ENCODE results near the gene ABR. TPM values are rescaled to one million over a fixed set of nuclear protein-coding genes. Genes with fewer than 3 reads are reported as not detected.

The ABR gene
- polyA plus RNA-seq, 1 donor from 2014 or later: 34.5 TPM

- no peaks in the 10 kb centered on the region for H3K79me2 ChIP-seq (replicated peaks; ENCODE audit: insufficient read depth, low read length)
- H2AFZ ChIP-seq (ENCODE audit: low read depth, low read length): no peak overlapping the region
- H3K4me3 ChIP-seq (ENCODE audit: low read length): no peak overlapping the region
- no peaks in the 10 kb centered on the region for H3K9me3 ChIP-seq (ENCODE audit: low read length)
- no peaks in the 10 kb centered on the region for H3K27me3 ChIP-seq (ENCODE audit: insufficient read depth, low read depth, low read length)
- H3F3A ChIP-seq (ENCODE audit: insufficient read depth, low read length, poor library complexity, severe bottlenecking): no peaks in the 10 kb centered on the region
- H3K36me3 ChIP-seq (ENCODE audit: insufficient read depth, low read length): peaks cover 5% of the 10 kb centered on the region
- TF ChIP-seq, protein P1, sequence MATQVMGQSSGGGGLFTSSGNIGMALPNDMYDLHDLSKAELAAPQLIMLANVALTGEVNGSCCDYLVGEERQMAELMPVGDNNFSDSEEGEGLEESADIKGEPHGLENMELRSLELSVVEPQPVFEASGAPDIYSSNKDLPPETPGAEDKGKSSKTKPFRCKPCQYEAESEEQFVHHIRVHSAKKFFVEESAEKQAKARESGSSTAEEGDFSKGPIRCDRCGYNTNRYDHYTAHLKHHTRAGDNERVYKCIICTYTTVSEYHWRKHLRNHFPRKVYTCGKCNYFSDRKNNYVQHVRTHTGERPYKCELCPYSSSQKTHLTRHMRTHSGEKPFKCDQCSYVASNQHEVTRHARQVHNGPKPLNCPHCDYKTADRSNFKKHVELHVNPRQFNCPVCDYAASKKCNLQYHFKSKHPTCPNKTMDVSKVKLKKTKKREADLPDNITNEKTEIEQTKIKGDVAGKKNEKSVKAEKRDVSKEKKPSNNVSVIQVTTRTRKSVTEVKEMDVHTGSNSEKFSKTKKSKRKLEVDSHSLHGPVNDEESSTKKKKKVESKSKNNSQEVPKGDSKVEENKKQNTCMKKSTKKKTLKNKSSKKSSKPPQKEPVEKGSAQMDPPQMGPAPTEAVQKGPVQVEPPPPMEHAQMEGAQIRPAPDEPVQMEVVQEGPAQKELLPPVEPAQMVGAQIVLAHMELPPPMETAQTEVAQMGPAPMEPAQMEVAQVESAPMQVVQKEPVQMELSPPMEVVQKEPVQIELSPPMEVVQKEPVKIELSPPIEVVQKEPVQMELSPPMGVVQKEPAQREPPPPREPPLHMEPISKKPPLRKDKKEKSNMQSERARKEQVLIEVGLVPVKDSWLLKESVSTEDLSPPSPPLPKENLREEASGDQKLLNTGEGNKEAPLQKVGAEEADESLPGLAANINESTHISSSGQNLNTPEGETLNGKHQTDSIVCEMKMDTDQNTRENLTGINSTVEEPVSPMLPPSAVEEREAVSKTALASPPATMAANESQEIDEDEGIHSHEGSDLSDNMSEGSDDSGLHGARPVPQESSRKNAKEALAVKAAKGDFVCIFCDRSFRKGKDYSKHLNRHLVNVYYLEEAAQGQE (IDR thresholded peaks at IDR 0.05; ENCODE audit: borderline replicate concordance): no peak
- no peak for TF ChIP-seq TAF1 (IDR thresholded peaks at IDR 0.05; ENCODE audit: low read depth)
- no peak for TF ChIP-seq MXI1 (conservative IDR thresholded peaks at IDR 0.05; ENCODE audit: poor library complexity, severe bottlenecking)
- TF ChIP-seq EZH2 (IDR thresholded peaks at IDR 0.05; ENCODE audit: borderline replicate concordance, insufficient read depth, low read length, poor library complexity, severe bottlenecking): no peak
- no peak for TF ChIP-seq RAD21 (conservative IDR thresholded peaks at IDR 0.05)
- no peak for TF ChIP-seq EP300 (conservative IDR thresholded peaks at IDR 0.05; ENCODE audit: poor library complexity, severe bottlenecking)
- no peak for TF ChIP-seq POLR2AphosphoS5 (IDR thresholded peaks at IDR 0.05)
- no peak for TF ChIP-seq CTCF (IDR thresholded peaks at IDR 0.05; ENCODE audit: poor library complexity, severe bottlenecking)
- TF ChIP-seq SMC3 (conservative IDR thresholded peaks at IDR 0.05; ENCODE audit: poor library complexity): no peak
- no peaks in the 10 kb centered on the region for H3K9me2 ChIP-seq (ENCODE audit: insufficient read depth, low read length)
- H3K4me2 ChIP-seq (ENCODE audit: low read length): no peak overlapping the region
- no peak overlapping the region for H3K27ac ChIP-seq (ENCODE audit: low read length)
- no peaks in the 10 kb centered on the region for H4K20me1 ChIP-seq (ENCODE audit: insufficient read depth)
- no peak overlapping the region for H3K9ac ChIP-seq (ENCODE audit: low read length)
These were observed 138.0 kb downstream of the ABR start for GRCh38 chr17:1041746-1042145.

DNA sequence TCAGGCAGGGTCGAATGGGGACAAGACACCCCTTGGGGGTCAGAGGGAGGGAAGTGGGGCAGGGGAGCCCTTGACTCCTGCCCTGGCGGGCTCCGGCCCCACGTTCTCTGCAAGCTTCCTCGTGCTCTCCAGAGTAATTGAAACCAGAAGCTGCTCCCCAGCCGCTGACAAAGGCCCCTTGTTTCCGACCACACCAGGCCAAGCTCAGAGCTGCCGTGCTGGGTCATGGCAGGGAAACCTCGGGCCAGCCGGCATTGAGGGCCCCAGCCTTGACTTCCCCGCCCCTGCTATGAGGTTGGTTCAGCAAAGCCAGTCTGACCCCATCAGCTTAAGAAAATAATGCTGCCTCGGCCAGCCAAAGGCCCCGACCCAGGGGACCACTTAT is 139.6 kb downstream of the ABR start:
- Histone ChIP-seq H3K36me3 (ENCODE audit: insufficient read depth, low read length) (peaks cover 5% of the 10 kb centered on the region), H3F3A (ENCODE audit: insufficient read depth, low read length, poor library complexity, severe bottlenecking) (no peaks in the 10 kb centered on the region), H3K27ac (ENCODE audit: low read length) (no peak overlapping the region), H3K79me2 (replicated peaks; ENCODE audit: insufficient read depth, low read length) (no peaks in the 10 kb centered on the region), H3K4me2 (ENCODE audit: low read length) (no peak overlapping the region), H4K20me1 (ENCODE audit: insufficient read depth) (no peaks in the 10 kb centered on the region), H3K4me3 (ENCODE audit: low read length) (no peak overlapping the region), H2AFZ (ENCODE audit: low read depth, low read length) (no peak overlapping the region), H3K9me3 (ENCODE audit: low read length) (no peaks in the 10 kb centered on the region), H3K27me3 (ENCODE audit: insufficient read depth, low read depth, low read length) (no peaks in the 10 kb centered on the region), H3K9ac (ENCODE audit: low read length) (no peak overlapping the region), H3K9me2 (ENCODE audit: insufficient read depth, low read length) (no peaks in the 10 kb centered on the region)
- TF ChIP-seq CTCF (IDR thresholded peaks at IDR 0.05; ENCODE audit: poor library complexity, severe bottlenecking) (no peak), SMC3 (conservative IDR thresholded peaks at IDR 0.05; ENCODE audit: poor library complexity) (no peak), MXI1 (conservative IDR thresholded peaks at IDR 0.05; ENCODE audit: poor library complexity, severe bottlenecking) (no peak), TAF1 (IDR thresholded peaks at IDR 0.05; ENCODE audit: low read depth) (no peak), POLR2AphosphoS5 (IDR thresholded peaks at IDR 0.05) (no peak), RAD21 (conservative IDR thresholded peaks at IDR 0.05) (no peak), EZH2 (IDR thresholded peaks at IDR 0.05; ENCODE audit: borderline replicate concordance, insufficient read depth, low read length, poor library complexity, severe bottlenecking) (no peak), EP300 (conservative IDR thresholded peaks at IDR 0.05; ENCODE audit: poor library complexity, severe bottlenecking) (no peak)
- TF ChIP-seq, protein P1 (IDR thresholded peaks at IDR 0.05; ENCODE audit: borderline replicate concordance): no peak
